Ovary (tissue), 3 donors: Measurements from ENCODE around the gene RHO.

Experiments used
- CTCF ChIP-seq, 3 donors: fragments of 450-650 bp in 2 of 3; fragments of 200-600 bp in 1 of 3; IDR thresholded peaks; one replicate each; pipeline versions ENCODE4 v1.5.1 to v1.8.0; 2016 to 2022; ENCODE audit warnings: antibody characterized with exemption in 3 of 3, mild to moderate bottlenecking in 1 of 3
- EP300 ChIP-seq: sonication (generic); formaldehyde crosslinking; IDR thresholded peaks from one replicate; pipeline ENCODE4 v1.6.1; 2017; ENCODE audit warnings: antibody characterized with exemption
- POLR2A ChIP-seq: fragments of 450-650 bp; IDR thresholded peaks from one replicate; pipeline ENCODE4 v1.6.1; 2017; ENCODE audit warnings: antibody characterized with exemption, mild to moderate bottlenecking, moderate library complexity
- donor health status: DM: no; HTN: no; CAD: no.

- TF ChIP-seq EP300: no peak
- no peak for TF ChIP-seq CTCF (IDR thresholded peaks at IDR 0.05)
- TF ChIP-seq POLR2A: no peak
These were observed 51.6 kb downstream of the RHO start for GRCh38 chr3:129579991-129580390.
